ENCODE results near the gene SFXN3. TPM values are rescaled to one million over a fixed set of nuclear protein-coding genes. Genes with fewer than 3 reads are reported as not detected.

SFXN3 gene
- total and polyA plus RNA-seq, 2 of the 13 experiments (the other 11 are each of a cell fraction or from before 2014, with no cell fraction given), result 16.8 to 71.5 TPM

DNA sequence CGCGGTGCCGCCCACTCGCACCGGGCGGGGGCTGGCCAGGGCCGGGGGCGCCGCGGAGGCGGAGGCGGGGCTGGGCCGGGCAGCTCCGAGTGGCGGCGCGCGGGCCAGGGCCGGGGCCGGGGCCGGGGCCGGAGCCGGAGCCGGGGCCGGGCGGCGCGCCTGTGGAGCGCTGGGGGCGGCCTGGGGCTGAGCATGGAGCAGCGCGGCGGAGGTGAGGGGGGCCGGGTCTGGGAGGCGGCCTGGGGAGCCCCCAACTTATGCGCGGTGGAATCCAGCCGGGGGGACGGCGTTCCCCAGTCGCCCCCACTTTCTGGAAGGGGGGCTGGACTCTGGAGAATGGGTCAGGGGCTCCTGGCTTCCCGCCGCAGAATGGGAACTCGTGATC, 31.3 kb upstream of the SFXN3 start, which contains the start of gene LZTS2:
Gene LZTS2, plus strand, starts transcription at position 67 of the 385 bp plus-strand sequence. CDS start 2,731 bp downstream, outside the sequence.
- Histone ChIP-seq H3K4me3 (replicated peaks in 1 of 3; ENCODE audit: insufficient read depth in 1 of 3, low read depth in 2 of 3, low read length in 3 of 3) (peak within 1 kb of the TSS; percentile 91 to 99 (median 98)), H3K79me2 (ENCODE audit: insufficient read depth, low read length) (peaks cover 32% of the 10 kb centered on the region), H3K9me3 (ENCODE audit: low read length) (no peaks in the 10 kb centered on the region), H3K9ac (ENCODE audit: insufficient read depth, low read depth, low read length) (peak within 1 kb of the TSS; percentile 95), H4K20me1 (ENCODE audit: insufficient read depth, low read length) (no peaks in the 10 kb centered on the region; the same call in 1 of the 2 replicates), H3K36me3 (replicated peaks in 1 of 2; ENCODE audit: control insufficient read depth in 1 of 2, insufficient read depth in 2 of 2, low read length in 2 of 2) (peaks cover 8 to 20% of the 10 kb centered on the region in 2 experiments; a peak in 4 of 5 replicates), H3K27ac (ENCODE audit: extremely low read length, insufficient read depth, low read length) (peak within 1 kb of the TSS; percentile 89), H3K27me3 (ENCODE audit: control insufficient read depth in 1 of 2, insufficient read depth in 2 of 2, low read length in 2 of 2) (no peaks in the 10 kb centered on the region; a peak in 1 of 5 replicates), H2AFZ (ENCODE audit: low read length) (no peak within 1 kb of the TSS), H3K4me1 (ENCODE audit: insufficient read depth, low read length) (peaks cover 32% of the 10 kb centered on the region), H3K4me2 (ENCODE audit: low read depth, low read length) (peak within 1 kb of the TSS; percentile 98)
- intact Hi-C loops (cut with micrococcal nuclease; ENCODE audit: unreplicated experiment) (no loop called here), in situ Hi-C loops (cut with HindIII; ENCODE audit: extremely low pct_ligation_motif_present, low pct_unique_long_range_greater_than_20kb) (no loop called here)
- TF ChIP-seq SALL2 (CRISPR knock-in tag; IDR thresholded peaks at IDR 0.05) (no peak), RBM39 (IDR thresholded peaks at IDR 0.05; ENCODE audit: low read depth, low read length, poor library complexity, severe bottlenecking) (peak; percentile 13), KLF12 (CRISPR knock-in tag; IDR thresholded peaks at IDR 0.05; ENCODE audit: borderline replicate concordance) (0 out of 2 replicates have a peak, but pooled peaks have one; percentile 16), ZFP82 (CRISPR knock-in tag; IDR thresholded peaks at IDR 0.05; ENCODE audit: borderline replicate concordance) (peak; percentile 3; the same call in 1 of the 2 replicates), TOPORS (CRISPR knock-in tag; IDR thresholded peaks at IDR 0.05) (0 out of 2 replicates have a peak, but pooled peaks have one; percentile 11), AGO1 (IDR thresholded peaks at IDR 0.05; ENCODE audit: low read depth, low read length, poor library complexity, severe bottlenecking) (peak; percentile 6), ATM (IDR thresholded peaks at IDR 0.05; ENCODE audit: borderline replicate concordance) (no peak), PLSCR1 (CRISPR knock-in tag; IDR thresholded peaks at IDR 0.05; ENCODE audit: borderline replicate concordance) (peak; percentile 54; the same call in 1 of the 2 replicates)
- TF ChIP-seq, protein P1, sequence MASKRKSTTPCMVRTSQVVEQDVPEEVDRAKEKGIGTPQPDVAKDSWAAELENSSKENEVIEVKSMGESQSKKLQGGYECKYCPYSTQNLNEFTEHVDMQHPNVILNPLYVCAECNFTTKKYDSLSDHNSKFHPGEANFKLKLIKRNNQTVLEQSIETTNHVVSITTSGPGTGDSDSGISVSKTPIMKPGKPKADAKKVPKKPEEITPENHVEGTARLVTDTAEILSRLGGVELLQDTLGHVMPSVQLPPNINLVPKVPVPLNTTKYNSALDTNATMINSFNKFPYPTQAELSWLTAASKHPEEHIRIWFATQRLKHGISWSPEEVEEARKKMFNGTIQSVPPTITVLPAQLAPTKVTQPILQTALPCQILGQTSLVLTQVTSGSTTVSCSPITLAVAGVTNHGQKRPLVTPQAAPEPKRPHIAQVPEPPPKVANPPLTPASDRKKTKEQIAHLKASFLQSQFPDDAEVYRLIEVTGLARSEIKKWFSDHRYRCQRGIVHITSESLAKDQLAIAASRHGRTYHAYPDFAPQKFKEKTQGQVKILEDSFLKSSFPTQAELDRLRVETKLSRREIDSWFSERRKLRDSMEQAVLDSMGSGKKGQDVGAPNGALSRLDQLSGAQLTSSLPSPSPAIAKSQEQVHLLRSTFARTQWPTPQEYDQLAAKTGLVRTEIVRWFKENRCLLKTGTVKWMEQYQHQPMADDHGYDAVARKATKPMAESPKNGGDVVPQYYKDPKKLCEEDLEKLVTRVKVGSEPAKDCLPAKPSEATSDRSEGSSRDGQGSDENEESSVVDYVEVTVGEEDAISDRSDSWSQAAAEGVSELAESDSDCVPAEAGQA (IDR thresholded peaks at IDR 0.05; ENCODE audit: low read depth), result no peak
- TF ChIP-seq, protein P1 (CRISPR knock-in tag; IDR thresholded peaks at IDR 0.05; ENCODE audit: borderline replicate concordance), result 0 out of 2 replicates have a peak, but pooled peaks have one; percentile 2
- BruUV-seq (replicated peaks), result no TSS peak
- POLR2A ChIA-PET, result interaction anchor here (3.8 to 23.0 kb wide), 5 partner anchors 9 to 32 kb away, joined by 18 to 277 read pairs (median 56); partner anchors contain the start of genes MRPL43, PDZD7, SEMA4G and SFXN3
- 3% methylated on average over 5 of the region's 44 CpGs for WGBS (ENCODE audit: low lambda C conversion rate)
- DNase-seq (ENCODE audit: low spot score), result no peak
- CTCF ChIA-PET (ENCODE audit: low intra/inter-chr PET ratio, low total read pairs), result interaction anchor here (8.5 kb wide), 1 partner anchor 13 kb away, joined by 240 read pairs; no protein-coding TSS in a partner anchor
- FAIRE-seq, result no peak
- peak; percentile 11 for ATAC-seq
